Neural progenitor cell (in vitro differentiated cells): ENCODE measurements around the gene CDK3. TPM values are rescaled to one million over a fixed set of nuclear protein-coding genes. Genes with fewer than 3 reads are reported as not detected.

Experiments
- DNase-seq: peaks from one replicate; pipeline ENCODE4 v3.0.0-alpha.2; 2016; ENCODE audit warnings: low spot score
- H2AFZ ChIP-seq: fragments of 200-600 bp; sonication (generic); replicated peaks from 2 replicates; pipeline ENCODE4 v1.6.1; 2016; ENCODE audit warnings: antibody characterized with exemption
- H3F3A ChIP-seq: fragments of 200-600 bp; sonication (generic); 2 replicates; pipeline ENCODE4 v1.6.1; 2016; ENCODE audit warnings: antibody characterized with exemption, low read depth
- H3K27ac ChIP-seq: fragments of 200-600 bp; sonication (generic); 2 replicates; pipeline ENCODE4 v1.5.1; 2016; ENCODE audit warnings: mild to moderate bottlenecking
- H3K27me3 ChIP-seq: fragments of 200-600 bp; sonication (generic); 2 replicates; pipeline ENCODE4 v1.6.1; 2016; ENCODE audit warnings: mild to moderate bottlenecking, moderate library complexity
- H3K36me3 ChIP-seq: fragments of 200-600 bp; sonication (generic); 2 replicates; pipeline ENCODE4 v1.5.1; 2016
- H3K4me1 ChIP-seq: fragments of 200-600 bp; sonication (generic); 2 replicates; pipeline ENCODE4 v1.6.1; 2016; ENCODE audit warnings: mixed run types
- H3K4me2 ChIP-seq: fragments of 200-600 bp; sonication (generic); 2 replicates; pipeline ENCODE4 v1.6.1; 2016
- H3K4me3 ChIP-seq: fragments of 200-600 bp; sonication (generic); 2 replicates; pipeline ENCODE4 v1.5.1; 2016
- H3K79me2 ChIP-seq: fragments of 200-600 bp; sonication (generic); 2 replicates; pipeline ENCODE4 v1.6.1; 2016; ENCODE audit warnings: low read depth
- H3K9ac ChIP-seq: fragments of 200-600 bp; sonication (generic); 2 replicates; pipeline ENCODE4 v1.6.1; 2016
- H3K9me3 ChIP-seq: fragments of 200-600 bp; sonication (generic); 2 replicates; pipeline ENCODE4 v1.5.1; 2016; ENCODE audit warnings: low read depth
- H4K20me1 ChIP-seq: fragments of 200-600 bp; sonication (generic); 2 replicates; pipeline ENCODE4 v1.6.1; 2016; ENCODE audit warnings: low read depth
- H3K27ac Mint-ChIP-seq: 3 replicates; pipeline ENCODE4 v1.8.0; 2021; ENCODE audit warnings: mixed read lengths
- H3K27me3 Mint-ChIP-seq: 2 replicates; pipeline ENCODE4 v1.8.0; 2022; ENCODE audit warnings: low read depth, mild to moderate bottlenecking, inconsistent platforms, moderate library complexity, mixed read lengths; ENCODE audit not compliant: insufficient read depth
- H3K36me3 Mint-ChIP-seq: 3 replicates; pipeline ENCODE4 v1.8.0; 2021; ENCODE audit warnings: mixed read lengths
- H3K4me1 Mint-ChIP-seq: 3 replicates; pipeline ENCODE4 v1.8.0; 2021; ENCODE audit warnings: mixed read lengths
- H3K4me3 Mint-ChIP-seq: 3 replicates; pipeline ENCODE4 v1.8.0; 2021; ENCODE audit warnings: mild to moderate bottlenecking, moderate library complexity, mixed read lengths
- H3K9me3 Mint-ChIP-seq: 3 replicates; pipeline ENCODE4 v1.8.0; 2020; ENCODE audit warnings: mixed read lengths
- CTCF ChIP-seq: fragments of 200-600 bp; sonication (generic); IDR thresholded peaks from 2 replicates; pipeline ENCODE4 v1.5.1; 2017; ENCODE audit warnings: antibody characterized with exemption, mild to moderate bottlenecking
- EZH2 ChIP-seq: fragments of 200-600 bp; sonication (generic); IDR thresholded peaks from 2 replicates; pipeline ENCODE4 v1.6.1; 2017; ENCODE audit warnings: antibody characterized with exemption, mild to moderate bottlenecking, moderate library complexity
- EZH2phosphoT487 ChIP-seq: fragments of 200-600 bp; sonication (generic); IDR thresholded peaks from 2 replicates; pipeline ENCODE4 v1.6.1; 2017; ENCODE audit warnings: antibody characterized with exemption
- total RNA-seq: library from RNA; depleted of rRNA; stranded (reverse); fragments of >200 nt; gene quantifications from 2 replicates; pipeline ENCODE4 v1.2.3, GENCODE V29; 2015; ENCODE audit warnings: low replicate concordance

The CDK3 gene
- total RNA-seq, 1 donor from 2014 or later = 3.0 TPM

- H3K4me2 ChIP-seq = peak overlapping the region; percentile 22
- Mint-ChIP-seq H3K27me3 (peaks cover 2% of the 10 kb centered on the region), H3K9me3 (no peaks in the 10 kb centered on the region), H3K4me3 (no peak overlapping the region), H3K4me1 (peaks cover 4% of the 10 kb centered on the region), H3K36me3 (peaks cover 45% of the 10 kb centered on the region), H3K27ac (no peak overlapping the region)
- TF ChIP-seq EZH2 (no peak), EZH2phosphoT487 (no peak), CTCF (no peak)
- peak; percentile 41 for DNase-seq
- H3K4me1 ChIP-seq = peaks cover 11% of the 10 kb centered on the region
- no peaks in the 10 kb centered on the region for H3K27me3 ChIP-seq
- peak overlapping the region; percentile 15 for H3K9ac ChIP-seq
- peaks cover 5% of the 10 kb centered on the region for H3K36me3 ChIP-seq
- no peaks in the 10 kb centered on the region for H4K20me1 ChIP-seq
- H2AFZ ChIP-seq = no peak overlapping the region
- no peaks in the 10 kb centered on the region for H3K9me3 ChIP-seq
- H3K4me3 ChIP-seq = no peak overlapping the region
- peaks cover 15% of the 10 kb centered on the region for H3F3A ChIP-seq
- peak overlapping the region; percentile 66 for H3K27ac ChIP-seq
- H3K79me2 ChIP-seq = no peaks in the 10 kb centered on the region
Measured at GRCh38 chr17:76049836-76050537, 49.3 kb downstream of the CDK3 start.

DNA sequence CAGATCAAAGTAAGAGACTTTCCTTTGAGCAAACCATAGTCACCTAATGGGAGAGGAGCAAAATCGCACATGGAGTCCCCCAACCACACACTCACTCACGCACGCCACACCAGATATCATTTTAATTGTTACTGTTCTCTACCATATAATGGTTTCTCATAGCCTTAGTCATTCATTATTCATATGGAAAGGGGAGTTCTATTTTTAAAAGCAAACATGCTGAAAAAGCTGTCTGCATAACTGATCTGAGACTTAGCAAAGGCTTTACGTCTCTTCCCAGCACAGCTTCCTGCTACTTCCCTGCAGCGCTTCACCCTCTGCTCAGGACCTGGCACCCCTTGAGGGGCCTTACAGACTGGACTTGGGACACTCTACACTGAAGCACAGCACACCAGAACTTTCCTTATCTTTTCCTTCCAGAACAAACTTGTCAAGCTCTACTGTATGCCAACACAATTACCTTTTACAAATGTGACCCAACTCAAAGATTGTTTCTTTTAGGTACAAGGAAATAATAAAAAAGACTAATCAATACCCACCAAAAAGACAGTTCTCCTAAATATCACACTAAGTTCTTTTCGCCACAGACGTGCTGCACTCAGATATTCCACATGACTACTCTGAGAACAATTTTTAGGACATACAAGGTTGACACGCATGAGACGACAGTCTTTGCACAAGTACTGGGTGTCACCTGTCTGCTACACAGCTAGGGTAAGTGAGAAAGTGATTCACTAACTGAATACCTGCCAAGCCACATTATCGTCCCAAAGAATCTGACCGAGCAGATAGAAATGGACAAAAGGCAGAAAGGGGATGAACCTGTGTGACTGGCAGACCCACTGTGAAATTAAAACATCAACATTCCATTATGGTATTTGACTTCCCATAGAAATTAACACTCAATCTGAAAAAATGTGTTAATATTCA is 50.1 kb downstream of the CDK3 start:
- Mint-ChIP-seq H3K27me3 (peaks cover 2% of the 10 kb centered on the region), H3K36me3 (peaks cover 38% of the 10 kb centered on the region)
- H3K27ac ChIP-seq = peak overlapping the region; percentile 66

DNA sequence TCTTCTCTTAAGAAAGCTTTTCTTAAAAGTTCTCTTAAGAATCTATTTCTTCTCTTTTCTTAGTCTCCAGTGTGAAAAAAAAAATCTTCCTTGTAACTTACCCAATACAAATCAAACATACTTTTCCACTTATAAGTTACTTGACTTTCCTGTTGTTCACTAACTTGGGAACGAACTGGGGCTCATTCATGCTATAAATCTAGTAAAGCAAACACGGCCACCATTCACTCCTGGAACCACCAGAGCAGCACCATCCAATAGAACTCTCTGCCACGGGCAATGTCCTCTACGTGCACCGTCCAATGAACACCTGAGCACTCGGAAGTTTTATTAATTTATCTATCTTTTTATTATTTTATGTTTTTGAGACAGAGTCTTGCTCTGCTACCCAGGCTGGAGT is 50.9 kb downstream of the CDK3 start:
- Histone ChIP-seq H3K4me1 (peaks cover 11% of the 10 kb centered on the region), H3K4me2 (no peak overlapping the region), H4K20me1 (no peaks in the 10 kb centered on the region), H3K27me3 (no peaks in the 10 kb centered on the region), H3K4me3 (no peak overlapping the region), H3K9ac (no peak overlapping the region), H3K9me3 (no peaks in the 10 kb centered on the region), H3K27ac (no peak overlapping the region), H3K79me2 (no peaks in the 10 kb centered on the region), H3F3A (peaks cover 15% of the 10 kb centered on the region), H2AFZ (no peak overlapping the region), H3K36me3 (peaks cover 5% of the 10 kb centered on the region)
- no peak overlapping the region for H3K27ac Mint-ChIP-seq
- H3K27me3 Mint-ChIP-seq = no peaks in the 10 kb centered on the region
- H3K9me3 Mint-ChIP-seq = no peaks in the 10 kb centered on the region
- no peak for DNase-seq
- TF ChIP-seq EZH2 = no peak
- no peak for TF ChIP-seq CTCF
- no peak for TF ChIP-seq EZH2phosphoT487
- no peak overlapping the region for H3K4me3 Mint-ChIP-seq
- peaks cover 4% of the 10 kb centered on the region for H3K4me1 Mint-ChIP-seq
- H3K36me3 Mint-ChIP-seq = peaks cover 37% of the 10 kb centered on the region

More for the DNA sequence above, 50.1 kb downstream of the CDK3 start:
- Histone ChIP-seq H3K4me1 (peaks cover 11% of the 10 kb centered on the region), H4K20me1 (no peaks in the 10 kb centered on the region), H2AFZ (no peak overlapping the region), H3K27me3 (no peaks in the 10 kb centered on the region), H3F3A (peaks cover 15% of the 10 kb centered on the region), H3K79me2 (no peaks in the 10 kb centered on the region), H3K9me3 (no peaks in the 10 kb centered on the region), H3K36me3 (peaks cover 5% of the 10 kb centered on the region), H3K4me2 (no peak overlapping the region), H3K4me3 (no peak overlapping the region), H3K9ac (no peak overlapping the region)
- Mint-ChIP-seq H3K4me1 (peaks cover 4% of the 10 kb centered on the region), H3K9me3 (no peaks in the 10 kb centered on the region), H3K27ac (no peak overlapping the region), H3K4me3 (no peak overlapping the region)
- TF ChIP-seq EZH2phosphoT487 = no peak
- TF ChIP-seq CTCF = no peak
- TF ChIP-seq EZH2 = no peak
- no peak for DNase-seq
